Adrenal gland (tissue), 5 donors: ENCODE data around the gene CX3CR1.

Experiments
- CTCF ChIP-seq, 6 experiments: fragments of 450-650 bp in 4 of 6; fragments of 200-600 bp in 2 of 6; sonication (generic) in 1 of 6; IDR thresholded peaks; 1 replicate in 5 of 6; 2 replicates in 1 of 6; pipeline versions ENCODE4 v1.5.1 to v1.8.0; 2016 to 2021; ENCODE audit warnings: antibody characterized with exemption in 6 of 6, mild to moderate bottlenecking in 2 of 6, moderate library complexity in 1 of 6
- POLR2A ChIP-seq, 2 donors: fragments of 450-650 bp; IDR thresholded peaks; one replicate each; pipeline ENCODE4 v1.6.1; 2017; ENCODE audit warnings: antibody characterized with exemption in 2 of 2, mild to moderate bottlenecking in 2 of 2, moderate library complexity in 1 of 2
- donor health status: DM: no; HTN: no; CAD: no.

DNA sequence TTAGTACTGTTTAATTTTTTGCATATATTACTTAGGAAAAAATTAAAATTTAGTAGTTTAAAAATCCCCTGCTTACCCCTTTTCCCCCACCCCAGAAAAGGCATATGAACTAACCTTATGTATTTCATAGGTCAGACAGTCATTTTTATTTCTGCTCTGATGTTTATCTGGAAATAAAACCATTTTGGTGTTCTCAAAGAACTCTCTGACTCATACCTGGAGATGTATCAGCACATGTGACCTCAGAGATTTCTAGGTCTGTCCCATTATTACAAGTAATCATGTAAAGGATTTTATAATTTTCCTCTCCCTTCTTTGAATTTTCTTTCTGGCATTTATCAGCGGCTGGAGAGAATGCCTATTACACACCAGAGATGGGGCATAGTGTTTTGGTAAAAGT, 35.6 kb upstream of the CX3CR1 start:
- TF ChIP-seq CTCF (IDR thresholded peaks at IDR 0.05), result no peak
- TF ChIP-seq POLR2A (IDR thresholded peaks at IDR 0.05), result no peak
